GM19099 (cell line): ENCODE results near the gene LLGL2.

Experiments used
- POLR2A ChIP-seq: IDR thresholded peaks from 3 replicates; pipeline ENCODE4 v1.6.1; 2011; ENCODE audit warnings: low read depth; ENCODE audit not compliant: insufficient read length; ENCODE audit errors: extremely low read depth

Gene LLGL2

GRCh38 chr17:75607086-75607485 is 81.6 kb downstream of the LLGL2 start:
- no peak for TF ChIP-seq POLR2A

- TF ChIP-seq POLR2A: no peak
Measured at GRCh38 chr17:75610103-75610984, 84.8 kb downstream of the LLGL2 start.

- no peak for TF ChIP-seq POLR2A
Measured at GRCh38 chr17:75611851-75612429, 86.4 kb downstream of the LLGL2 start.

- TF ChIP-seq POLR2A: no peak
Measured at GRCh38 chr17:75612906-75613626, 87.6 kb downstream of the LLGL2 start.

GRCh38 chr17:75614006-75614405 is 88.5 kb downstream of the LLGL2 start:
- TF ChIP-seq POLR2A: no peak

GRCh38 chr17:75614556-75615270 is 89.2 kb downstream of the LLGL2 start:
- no peak for TF ChIP-seq POLR2A

- no peak for TF ChIP-seq POLR2A
Measured at GRCh38 chr17:75615301-75615700, 89.8 kb downstream of the LLGL2 start.

- no peak for TF ChIP-seq POLR2A
Measured at GRCh38 chr17:75616521-75617122, 91.1 kb downstream of the LLGL2 start.

GRCh38 chr17:75617218-75617617 is 91.7 kb downstream of the LLGL2 start:
- no peak for TF ChIP-seq POLR2A

- TF ChIP-seq POLR2A: no peak
Measured at GRCh38 chr17:75617675-75618074, 92.2 kb downstream of the LLGL2 start.

GRCh38 chr17:75619506-75620431 is 94.3 kb downstream of the LLGL2 start:
- TF ChIP-seq POLR2A: no peak

GRCh38 chr17:75621489-75621888 is 96.0 kb downstream of the LLGL2 start:
- no peak for TF ChIP-seq POLR2A

- no peak for TF ChIP-seq POLR2A
Measured at GRCh38 chr17:75622076-75622475, 96.6 kb downstream of the LLGL2 start.
